GM23248 (cell line): ENCODE measurements around the gene NDUFS5.

ENCODE experiments used
- EZH2 ChIP-seq: fragments of 200-600 bp; sonication (generic); IDR thresholded peaks from 2 replicates; pipeline ENCODE4 v1.6.1; 2018; ENCODE audit warnings: antibody characterized with exemption, mild to moderate bottlenecking; ENCODE audit not compliant: insufficient read depth, poor library complexity, severe bottlenecking
- EZH2phosphoT487 ChIP-seq: fragments of 200-600 bp; sonication (generic); IDR thresholded peaks from 2 replicates; pipeline ENCODE4 v1.6.1; 2018; ENCODE audit warnings: antibody characterized with exemption, moderate library complexity, mild to moderate bottlenecking, low read depth; ENCODE audit not compliant: insufficient read depth

DNA sequence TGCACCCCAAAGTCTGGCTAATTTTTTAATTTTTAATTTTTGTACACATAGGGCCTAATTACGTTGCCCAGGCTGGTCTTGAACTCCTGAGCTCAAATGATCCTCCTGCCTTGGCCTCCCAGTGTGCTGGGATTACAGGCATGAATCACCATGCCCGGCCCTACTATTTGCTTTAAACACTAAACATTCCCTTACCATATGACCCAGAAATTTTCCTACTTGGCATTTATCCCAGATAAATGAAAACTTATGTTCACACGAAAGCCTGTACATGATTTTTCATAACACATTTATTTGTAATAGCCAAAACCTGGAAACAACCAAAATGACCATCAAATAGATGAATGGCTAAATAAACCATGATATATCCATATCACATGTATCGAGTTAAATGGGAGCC, 35.8 kb downstream of the NDUFS5 start:
- TF ChIP-seq EZH2 = no peak
- no peak for TF ChIP-seq EZH2phosphoT487
